OCI-LY7 (cell line): ENCODE results near the gene ALX1. TPM values are rescaled to one million over a fixed set of nuclear protein-coding genes. Genes with fewer than 3 reads are reported as not detected.

Experiments
- BruUV-seq: library from RNA; stranded (reverse); fragments of 400-500 nt; replicated peaks from 2 replicates; lab custom pipeline; 2021; lab: Mats Ljungman, UMichigan
- CTCF ChIA-PET: fragments of 300-600 bp; sonication (Branson Sonifier 250); formaldehyde crosslinking; loops from one replicate; lab custom pipeline; 2022; ENCODE audit warnings: antibody characterized with exemption; ENCODE audit not compliant: unreplicated experiment; lab: Charles Lee
- POLR2A ChIA-PET: fragments of 300-600 bp; sonication (Branson Sonifier 250); formaldehyde crosslinking; loops from one replicate; lab custom pipeline; 2022; ENCODE audit warnings: antibody characterized with exemption; lab: Charles Lee
- DNase-seq: peaks from one replicate; pipeline ENCODE4 v3.0.0-alpha.2; 2015; ENCODE audit warnings: low spot score
- H2AFZ ChIP-seq: fragments of 200-600 bp; sonication (generic), shearing (Covaris generic); 2 replicates; pipeline ENCODE4 v1.6.1; 2014; ENCODE audit warnings: mild to moderate bottlenecking, antibody characterized with exemption, low read length, moderate library complexity
- H3K27ac ChIP-seq: fragments of 200-600 bp; sonication (generic); 2 replicates; pipeline ENCODE4 v1.5.1; 2014; ENCODE audit warnings: mixed run types, low read depth, mild to moderate bottlenecking, moderate library complexity, low read length, inconsistent platforms; ENCODE audit not compliant: poor library complexity, severe bottlenecking
- H3K36me3 ChIP-seq: fragments of 200-600 bp; sonication (generic); 2 replicates; pipeline ENCODE4 v1.6.1; 2014; ENCODE audit warnings: mild to moderate bottlenecking, antibody characterized with exemption, low read length, moderate library complexity, mixed read lengths; ENCODE audit not compliant: insufficient read depth
- H3K4me1 ChIP-seq: fragments of 200-600 bp; sonication (generic); 2 replicates; pipeline ENCODE4 v1.5.1; 2014; ENCODE audit warnings: mild to moderate bottlenecking, low read length; ENCODE audit not compliant: insufficient read depth, poor library complexity, severe bottlenecking
- H3K4me2 ChIP-seq: fragments of 200-600 bp; sonication (generic); 2 replicates; pipeline ENCODE4 v1.6.1; 2014; ENCODE audit warnings: mild to moderate bottlenecking, low read length
- H3K4me3 ChIP-seq: fragments of 200-600 bp; sonication (generic); 2 replicates; pipeline ENCODE4 v1.5.1; 2014; ENCODE audit warnings: mild to moderate bottlenecking, low read depth, low read length; ENCODE audit not compliant: poor library complexity, severe bottlenecking
- H3K79me2 ChIP-seq: fragments of 200-600 bp; sonication (generic); 2 replicates; pipeline ENCODE4 v1.6.1; 2016; ENCODE audit warnings: low read depth, mild to moderate bottlenecking, low read length, moderate library complexity, mixed read lengths; ENCODE audit not compliant: insufficient read depth
- H3K9me2 ChIP-seq: fragments of 200-600 bp; sonication (generic); 2 replicates; pipeline ENCODE4 v1.6.1; 2016; ENCODE audit warnings: mild to moderate bottlenecking, low read length, mixed read lengths; ENCODE audit not compliant: insufficient read depth
- H3K9me3 ChIP-seq: fragments of 200-600 bp; sonication (generic); 2 replicates; pipeline ENCODE4 v1.6.1; 2014; ENCODE audit warnings: mild to moderate bottlenecking, mixed run types, low read length, mixed read lengths
- H4K20me1 ChIP-seq: fragments of 200-600 bp; sonication (generic); 2 replicates; pipeline ENCODE4 v1.6.1; 2014; ENCODE audit warnings: mild to moderate bottlenecking, antibody characterized with exemption, low read length, moderate library complexity, mixed read lengths; ENCODE audit not compliant: insufficient read depth
- EZH2phosphoT487 ChIP-seq: fragments of 200-600 bp; sonication (generic); IDR thresholded peaks from 2 replicates; pipeline ENCODE4 v1.6.1; 2018; ENCODE audit warnings: low read depth, borderline replicate concordance, mild to moderate bottlenecking, mixed run types, antibody characterized with exemption, low read length, moderate library complexity, mixed read lengths
- intact Hi-C: fragments of 100-400 bp; cut with micrococcal nuclease; formaldehyde crosslinking; loops from one replicate; pipeline ENCODE4 v1.10.0; 2022; ENCODE audit not compliant: unreplicated experiment
- total RNA-seq, 2 experiments: library from RNA; depleted of rRNA in 1 of 2; stranded (reverse); fragments of >200 nt in 1 of 2; shearing (Covaris generic) in 1 of 2; gene quantifications; 2 replicates each; pipeline ENCODE4 v1.2.3, GENCODE V29; 2014 to 2022
- TF ChIP-seq, protein P1 (sequence below): fragments of 200-600 bp; sonication (generic); conservative IDR thresholded peaks from 2 replicates; pipeline ENCODE4 v1.5.1; 2014; ENCODE audit warnings: mild to moderate bottlenecking, antibody characterized with exemption, low read length, moderate library complexity, mixed read lengths

ALX1 gene
- total RNA-seq, 2 experiments from 2014 or later, result not detected

DNA sequence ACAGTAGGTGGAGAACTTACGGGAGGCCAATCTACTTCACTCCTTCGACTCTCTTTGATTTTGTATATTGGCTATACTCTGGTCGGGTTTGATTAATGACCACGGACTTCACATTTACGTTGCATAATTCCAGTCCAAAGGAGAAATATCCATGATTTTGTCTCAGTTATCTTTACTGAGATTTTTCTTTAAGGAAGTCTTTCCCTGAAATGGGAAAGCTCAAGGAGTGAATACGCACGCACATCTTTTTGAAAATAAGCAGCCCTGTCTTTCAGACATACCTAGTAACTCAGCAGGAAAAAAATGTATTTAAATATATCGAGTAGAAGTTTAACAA is 5.7 kb upstream of the ALX1 start:
- no peaks in the 10 kb centered on the region for H3K79me2 ChIP-seq
- no peak overlapping the region for H3K27ac ChIP-seq
- H3K9me3 ChIP-seq, result no peaks in the 10 kb centered on the region
- ChIA-PET POLR2A (no interaction called here), CTCF (no interaction called here)
- intact Hi-C loops, result no loop called here
- DNase-seq, result no peak
- no TSS peak for BruUV-seq
- TF ChIP-seq, protein P1, sequence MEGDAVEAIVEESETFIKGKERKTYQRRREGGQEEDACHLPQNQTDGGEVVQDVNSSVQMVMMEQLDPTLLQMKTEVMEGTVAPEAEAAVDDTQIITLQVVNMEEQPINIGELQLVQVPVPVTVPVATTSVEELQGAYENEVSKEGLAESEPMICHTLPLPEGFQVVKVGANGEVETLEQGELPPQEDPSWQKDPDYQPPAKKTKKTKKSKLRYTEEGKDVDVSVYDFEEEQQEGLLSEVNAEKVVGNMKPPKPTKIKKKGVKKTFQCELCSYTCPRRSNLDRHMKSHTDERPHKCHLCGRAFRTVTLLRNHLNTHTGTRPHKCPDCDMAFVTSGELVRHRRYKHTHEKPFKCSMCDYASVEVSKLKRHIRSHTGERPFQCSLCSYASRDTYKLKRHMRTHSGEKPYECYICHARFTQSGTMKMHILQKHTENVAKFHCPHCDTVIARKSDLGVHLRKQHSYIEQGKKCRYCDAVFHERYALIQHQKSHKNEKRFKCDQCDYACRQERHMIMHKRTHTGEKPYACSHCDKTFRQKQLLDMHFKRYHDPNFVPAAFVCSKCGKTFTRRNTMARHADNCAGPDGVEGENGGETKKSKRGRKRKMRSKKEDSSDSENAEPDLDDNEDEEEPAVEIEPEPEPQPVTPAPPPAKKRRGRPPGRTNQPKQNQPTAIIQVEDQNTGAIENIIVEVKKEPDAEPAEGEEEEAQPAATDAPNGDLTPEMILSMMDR, result no peak
- no peak for TF ChIP-seq EZH2phosphoT487
- H3K4me3 ChIP-seq, result no peak overlapping the region
- no peaks in the 10 kb centered on the region for H3K9me2 ChIP-seq
- 0 out of 2 replicates have a peak overlapping the region, but pooled peaks have one; percentile 4 for H2AFZ ChIP-seq
- no peak overlapping the region for H3K4me2 ChIP-seq
- no peaks in the 10 kb centered on the region for H3K4me1 ChIP-seq
- H4K20me1 ChIP-seq, result no peaks in the 10 kb centered on the region
- H3K36me3 ChIP-seq, result no peaks in the 10 kb centered on the region

DNA sequence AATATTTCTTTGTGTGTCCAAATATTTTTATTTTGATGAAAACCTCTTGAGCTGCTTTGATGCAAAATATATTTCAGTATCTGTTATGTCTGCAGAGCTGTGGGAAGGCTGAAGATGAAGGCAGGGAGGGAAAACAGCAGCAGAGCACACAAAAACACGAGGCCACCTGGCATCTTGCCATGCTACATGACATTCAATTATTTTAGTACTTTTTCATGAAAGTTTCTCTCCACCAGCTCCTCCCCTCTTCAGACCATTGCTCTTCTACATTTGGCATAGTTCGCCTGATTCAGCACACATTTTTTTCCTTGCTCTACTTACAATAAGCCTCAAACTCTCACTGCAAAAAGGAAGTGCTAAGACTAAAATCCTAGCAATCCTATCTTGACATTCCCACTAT is 4.6 kb upstream of the ALX1 start:
- no TSS peak for BruUV-seq
- intact Hi-C loops, result no loop called here
- Histone ChIP-seq H3K4me3 (no peak overlapping the region), H3K36me3 (no peaks in the 10 kb centered on the region), H3K9me2 (no peaks in the 10 kb centered on the region), H3K4me2 (no peak overlapping the region), H3K9me3 (no peaks in the 10 kb centered on the region), H3K4me1 (no peaks in the 10 kb centered on the region), H3K79me2 (no peaks in the 10 kb centered on the region), H4K20me1 (no peaks in the 10 kb centered on the region), H3K27ac (no peak overlapping the region), H2AFZ (no peak overlapping the region)
- no peak for DNase-seq
- CTCF ChIA-PET, result no interaction called here
- POLR2A ChIA-PET, result no interaction called here
- TF ChIP-seq, protein P1, result no peak
- TF ChIP-seq EZH2phosphoT487, result no peak

DNA sequence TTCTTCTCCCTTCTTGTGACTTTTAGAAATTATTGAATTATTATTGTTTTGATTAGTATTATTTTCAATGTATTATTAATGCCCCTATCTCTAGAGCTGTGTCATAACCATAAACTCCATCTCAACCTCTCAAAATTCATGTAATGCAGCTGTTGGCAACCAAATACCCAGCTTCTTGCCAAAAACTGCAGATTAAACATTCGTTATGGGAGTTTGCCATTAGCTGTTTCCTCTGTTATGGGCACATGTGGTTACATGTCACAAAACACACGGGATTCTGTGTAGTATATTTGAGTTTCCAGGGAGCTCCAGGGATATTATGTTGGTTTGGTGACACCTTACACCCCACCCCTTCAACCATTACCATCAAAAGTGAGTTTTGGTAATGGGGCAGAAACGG is 2.8 kb upstream of the ALX1 start:
- CTCF ChIA-PET, result no interaction called here
- H3K4me3 ChIP-seq, result no peak overlapping the region
- no peak for TF ChIP-seq EZH2phosphoT487
- TF ChIP-seq, protein P1, result no peak

More for the DNA sequence above, 2.8 kb upstream of the ALX1 start:
- Histone ChIP-seq H3K9me2 (no peaks in the 10 kb centered on the region), H3K27ac (no peak overlapping the region), H3K4me2 (no peak overlapping the region), H4K20me1 (no peaks in the 10 kb centered on the region), H3K9me3 (no peaks in the 10 kb centered on the region), H3K36me3 (no peaks in the 10 kb centered on the region), H3K4me1 (no peaks in the 10 kb centered on the region), H3K79me2 (no peaks in the 10 kb centered on the region), H2AFZ (no peak overlapping the region)
- intact Hi-C loops, result no loop called here
- POLR2A ChIA-PET, result interaction anchor here (0.8 kb wide), 1 partner anchor 10 kb away, joined by 3 read pairs; no protein-coding TSS in a partner anchor
- BruUV-seq, result no TSS peak
- DNase-seq, result no peak
